Stimulated activated CD8-positive, alpha-beta memory T cell treated with anti-CD3 and anti-CD28 coated beads, Interleukin-7, amount 100 ng/mL, for 24 hours (primary cell): Measurements from ENCODE around the gene ZNF771.

Source experiments
- DNase-seq: peaks from one replicate; pipeline ENCODE4 v3.0.0-alpha.2; 2020; ENCODE audit warnings: low read depth

The ZNF771 gene

GRCh38 chr16:30407102-30407803 lies at the start of gene ZNF771:
Gene ZNF771, plus strand, starts transcription at chr16:30407606. Its CDS starts 448 bp downstream, at chr16:30408054.
- peak; percentile 84 for DNase-seq

GRCh38 chr16:30357715-30358576 lies 49.5 kb upstream of the ZNF771 start:
- DNase-seq: no peak

- no peak for DNase-seq
These were observed 48.8 kb upstream of the ZNF771 start for GRCh38 chr16:30358577-30358936.

GRCh38 chr16:30358990-30359870 lies 48.2 kb upstream of the ZNF771 start:
- no peak for DNase-seq

GRCh38 chr16:30359871-30360170 lies 47.6 kb upstream of the ZNF771 start:
- DNase-seq: no peak

GRCh38 chr16:30361180-30361579 lies 46.2 kb upstream of the ZNF771 start:
- DNase-seq: no peak

GRCh38 chr16:30365200-30365599 lies 42.2 kb upstream of the ZNF771 start:
- no peak for DNase-seq

GRCh38 chr16:30366511-30366910 lies 40.9 kb upstream of the ZNF771 start:
- no peak for DNase-seq

- DNase-seq: no peak
These were observed 39.9 kb upstream of the ZNF771 start for GRCh38 chr16:30367349-30368009.

- DNase-seq: no peak
These were observed 39.1 kb upstream of the ZNF771 start for GRCh38 chr16:30368122-30368791.

- DNase-seq: no peak
These were observed 38.7 kb upstream of the ZNF771 start for GRCh38 chr16:30368792-30369090.

- DNase-seq: no peak
These were observed 38.1 kb upstream of the ZNF771 start for GRCh38 chr16:30369091-30369937.

- no peak for DNase-seq
These were observed 37.4 kb upstream of the ZNF771 start for GRCh38 chr16:30369938-30370455.

- DNase-seq: peak; percentile 94
These were observed 36.8 kb upstream of the ZNF771 start, which contains the start of gene TBC1D10B for GRCh38 chr16:30370456-30371247. Gene TBC1D10B, minus strand, starts transcription at chr16:30370494. Its CDS starts 311 bp downstream, at chr16:30370183.

- DNase-seq: no peak
These were observed 36.1 kb upstream of the ZNF771 start for GRCh38 chr16:30371248-30371816.

- no peak for DNase-seq
These were observed 35.2 kb upstream of the ZNF771 start for GRCh38 chr16:30372038-30372712.

GRCh38 chr16:30372725-30373124 lies 34.7 kb upstream of the ZNF771 start:
- DNase-seq: no peak

- DNase-seq: no peak
These were observed 32.9 kb upstream of the ZNF771 start, which contains the start of gene MYL11 for GRCh38 chr16:30374538-30374937. Gene MYL11, plus strand, starts transcription at chr16:30374802. Its CDS starts 56 bp downstream, at chr16:30374858.
